Measurements from ENCODE around the gene MPRIP. TPM values are rescaled to one million over a fixed set of nuclear protein-coding genes. Genes with fewer than 3 reads are reported as not detected.
"Not testable (repeated sequence)": the region's sequence is repeated elsewhere in the genome, so short reads cannot be mapped to it uniquely, and the experiment has no call there.

The MPRIP gene
- total RNA-seq, 1 donor from 2014 or later, result 863 TPM

DNA sequence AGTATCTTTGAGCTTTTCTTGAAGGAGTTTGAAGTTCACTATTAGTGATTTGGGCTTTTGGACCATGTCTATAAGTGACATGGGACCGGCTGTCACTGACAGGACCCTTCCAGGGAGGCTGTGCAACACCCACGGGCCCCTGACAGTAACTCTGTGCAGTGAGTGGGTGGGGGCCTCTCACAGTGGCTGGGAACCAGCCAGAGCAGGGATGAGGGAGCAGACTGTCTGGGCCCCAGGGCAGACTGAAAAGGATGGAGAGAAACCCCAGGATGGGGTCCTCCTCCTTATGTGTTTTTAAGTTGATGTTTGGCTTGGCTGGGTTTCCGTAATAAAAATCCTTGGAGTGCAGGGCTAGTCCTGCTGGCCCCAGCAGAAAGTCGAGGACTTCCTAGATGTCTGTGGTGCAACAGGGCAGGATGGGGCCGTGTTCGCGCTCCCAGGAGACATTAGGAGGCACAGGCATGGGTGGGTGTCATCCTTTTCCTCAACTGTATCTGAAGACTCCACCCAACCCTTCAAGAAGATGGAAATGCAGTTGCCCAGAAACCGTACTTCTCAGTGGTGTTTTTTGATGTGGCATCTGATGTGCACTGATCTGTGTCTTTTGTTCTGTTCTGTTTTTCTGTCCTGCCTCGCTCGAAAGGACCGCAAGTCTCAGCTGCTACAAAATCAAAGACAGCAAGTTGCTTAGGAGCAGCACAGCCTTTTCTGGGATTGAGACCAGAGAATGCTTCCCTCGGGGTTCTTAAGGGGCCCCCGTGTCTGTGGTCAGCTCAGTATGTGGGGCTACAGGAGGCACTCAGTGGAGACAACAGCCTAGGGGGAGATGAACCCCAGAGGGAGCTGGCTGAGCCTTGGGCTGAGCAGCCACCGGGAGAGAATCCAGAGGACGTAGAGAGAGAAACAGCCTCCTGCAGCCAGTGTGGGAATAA lies 139.7 kb downstream of the MPRIP start:
- peaks cover 13% of the 10 kb centered on the region for H3K27me3 Mint-ChIP-seq (ENCODE audit: unreplicated experiment)
- peaks cover 10% of the 10 kb centered on the region for H3K36me3 Mint-ChIP-seq (ENCODE audit: unreplicated experiment)
- no peak overlapping the region for H3K27ac Mint-ChIP-seq (ENCODE audit: unreplicated experiment)
- no peak overlapping the region for H3K4me3 Mint-ChIP-seq (ENCODE audit: unreplicated experiment)
- no peak for DNase-seq
- TF ChIP-seq, protein P1, sequence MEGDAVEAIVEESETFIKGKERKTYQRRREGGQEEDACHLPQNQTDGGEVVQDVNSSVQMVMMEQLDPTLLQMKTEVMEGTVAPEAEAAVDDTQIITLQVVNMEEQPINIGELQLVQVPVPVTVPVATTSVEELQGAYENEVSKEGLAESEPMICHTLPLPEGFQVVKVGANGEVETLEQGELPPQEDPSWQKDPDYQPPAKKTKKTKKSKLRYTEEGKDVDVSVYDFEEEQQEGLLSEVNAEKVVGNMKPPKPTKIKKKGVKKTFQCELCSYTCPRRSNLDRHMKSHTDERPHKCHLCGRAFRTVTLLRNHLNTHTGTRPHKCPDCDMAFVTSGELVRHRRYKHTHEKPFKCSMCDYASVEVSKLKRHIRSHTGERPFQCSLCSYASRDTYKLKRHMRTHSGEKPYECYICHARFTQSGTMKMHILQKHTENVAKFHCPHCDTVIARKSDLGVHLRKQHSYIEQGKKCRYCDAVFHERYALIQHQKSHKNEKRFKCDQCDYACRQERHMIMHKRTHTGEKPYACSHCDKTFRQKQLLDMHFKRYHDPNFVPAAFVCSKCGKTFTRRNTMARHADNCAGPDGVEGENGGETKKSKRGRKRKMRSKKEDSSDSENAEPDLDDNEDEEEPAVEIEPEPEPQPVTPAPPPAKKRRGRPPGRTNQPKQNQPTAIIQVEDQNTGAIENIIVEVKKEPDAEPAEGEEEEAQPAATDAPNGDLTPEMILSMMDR (IDR thresholded peaks at IDR 0.05; ENCODE audit: partially characterized antibody, unreplicated experiment), result no peak
- peaks cover 18% of the 10 kb centered on the region for H3K4me1 Mint-ChIP-seq (ENCODE audit: low read depth, unreplicated experiment)
- peaks cover 17% of the 10 kb centered on the region for H3K9me3 Mint-ChIP-seq (ENCODE audit: unreplicated experiment)

DNA sequence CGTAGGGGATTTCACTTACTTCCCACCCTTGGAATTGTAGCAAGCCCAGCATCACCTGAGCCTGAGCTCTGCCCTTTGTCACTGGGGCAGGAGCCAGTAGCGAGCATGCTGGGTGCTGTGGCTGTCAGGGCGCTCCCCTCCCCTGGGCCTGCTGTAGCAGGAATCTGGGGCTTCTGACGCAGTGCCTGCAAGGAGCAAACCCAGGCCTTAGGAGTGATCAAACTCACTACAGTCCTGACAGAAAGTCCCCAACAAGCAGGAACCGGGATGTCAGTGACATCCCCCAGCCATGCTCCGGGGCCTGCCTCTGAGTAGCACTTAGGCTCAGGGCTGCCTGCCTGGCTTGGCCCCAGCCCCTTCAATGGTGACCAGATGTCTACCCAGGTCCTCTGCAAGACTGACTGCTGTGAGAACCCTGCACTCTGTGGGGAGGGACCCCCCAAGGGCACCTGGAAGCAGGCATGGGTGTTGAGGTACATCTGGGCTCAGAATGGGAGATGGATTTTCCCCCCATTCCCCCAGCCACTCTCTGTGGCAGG lies 140.4 kb downstream of the MPRIP start:
- no peak overlapping the region for H3K27ac Mint-ChIP-seq (ENCODE audit: unreplicated experiment)
- H3K36me3 Mint-ChIP-seq (ENCODE audit: unreplicated experiment), result peaks cover 10% of the 10 kb centered on the region
- H3K27me3 Mint-ChIP-seq (ENCODE audit: unreplicated experiment), result peaks cover 13% of the 10 kb centered on the region
- no peak overlapping the region for H3K4me3 Mint-ChIP-seq (ENCODE audit: unreplicated experiment)
- H3K9me3 Mint-ChIP-seq (ENCODE audit: unreplicated experiment), result peaks cover 15% of the 10 kb centered on the region
- TF ChIP-seq, protein P1 (IDR thresholded peaks at IDR 0.05; ENCODE audit: partially characterized antibody, unreplicated experiment), result no peak
- DNase-seq, result no peak
- peaks cover 18% of the 10 kb centered on the region for H3K4me1 Mint-ChIP-seq (ENCODE audit: low read depth, unreplicated experiment)

DNA sequence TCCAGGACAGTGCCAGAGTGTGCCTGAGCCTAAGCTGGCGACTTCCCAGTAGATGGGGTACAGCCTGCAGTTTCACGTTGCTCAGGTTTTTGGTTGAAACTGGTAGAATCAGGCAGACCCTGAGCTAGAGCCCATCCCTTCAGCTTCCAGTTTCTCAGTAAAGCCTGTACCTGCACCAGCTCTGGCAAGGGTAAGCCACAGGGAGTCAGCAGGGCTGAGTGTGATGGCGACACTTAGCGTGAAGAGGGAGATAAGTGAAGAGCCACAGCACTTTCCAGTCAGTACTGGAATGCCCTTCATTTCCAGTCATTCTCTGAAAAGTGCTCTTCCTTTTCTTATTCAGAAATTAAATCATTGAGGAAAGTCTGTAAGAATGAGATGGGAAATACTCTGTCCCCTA lies 141.5 kb downstream of the MPRIP start:
- no peak overlapping the region for H3K4me3 Mint-ChIP-seq (ENCODE audit: unreplicated experiment)
- DNase-seq, result no peak
- H3K27ac Mint-ChIP-seq (ENCODE audit: unreplicated experiment), result peak overlapping the region; percentile 48
- H3K9me3 Mint-ChIP-seq (ENCODE audit: unreplicated experiment), result peaks cover 16% of the 10 kb centered on the region
- peaks cover 14% of the 10 kb centered on the region for H3K27me3 Mint-ChIP-seq (ENCODE audit: unreplicated experiment)
- H3K36me3 Mint-ChIP-seq (ENCODE audit: unreplicated experiment), result peaks cover 13% of the 10 kb centered on the region
- peaks cover 19% of the 10 kb centered on the region for H3K4me1 Mint-ChIP-seq (ENCODE audit: low read depth, unreplicated experiment)
- TF ChIP-seq, protein P1 (IDR thresholded peaks at IDR 0.05; ENCODE audit: partially characterized antibody, unreplicated experiment), result no peak

DNA sequence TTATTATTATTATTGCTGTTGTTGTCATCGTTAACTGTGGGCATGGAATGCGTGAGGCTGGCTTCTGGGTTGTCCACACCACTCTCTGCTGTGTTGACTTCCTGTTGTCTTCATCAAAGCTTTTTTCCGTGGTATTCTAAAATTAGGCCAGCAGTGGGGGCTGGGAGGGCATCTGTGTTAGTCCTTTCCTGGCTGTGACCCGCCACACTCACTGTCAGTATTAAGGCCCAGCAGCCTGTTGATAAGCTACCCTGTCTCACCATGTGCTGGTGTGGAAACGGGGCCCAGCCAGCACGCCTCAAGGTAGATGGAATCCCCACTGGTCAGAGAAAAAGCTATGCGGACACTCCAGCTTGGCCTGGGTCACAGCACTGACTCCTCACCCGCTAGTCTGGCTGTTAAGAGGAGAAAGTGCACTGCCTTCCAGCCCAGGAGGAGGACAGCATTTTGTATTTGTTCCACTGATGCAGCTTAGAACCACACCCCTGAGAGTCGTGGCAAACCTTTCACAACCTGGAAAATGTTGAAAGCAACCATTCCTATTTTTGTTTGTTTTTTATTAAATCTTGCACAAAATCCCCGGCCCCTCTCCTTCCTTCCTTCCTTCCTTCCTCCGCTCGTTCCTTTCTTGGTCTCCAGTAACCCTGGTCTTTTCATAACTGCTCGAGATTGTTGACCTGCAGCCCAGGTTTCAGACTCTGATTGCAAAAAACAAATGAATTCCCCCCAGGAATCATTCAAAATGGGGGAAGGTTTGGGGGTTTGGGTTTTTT lies 142.9 kb downstream of the MPRIP start:
- peaks cover 13% of the 10 kb centered on the region for H3K36me3 Mint-ChIP-seq (ENCODE audit: unreplicated experiment)
- not testable (repeated sequence) for DNase-seq; H3K27ac Mint-ChIP-seq (ENCODE audit: unreplicated experiment)

DNA sequence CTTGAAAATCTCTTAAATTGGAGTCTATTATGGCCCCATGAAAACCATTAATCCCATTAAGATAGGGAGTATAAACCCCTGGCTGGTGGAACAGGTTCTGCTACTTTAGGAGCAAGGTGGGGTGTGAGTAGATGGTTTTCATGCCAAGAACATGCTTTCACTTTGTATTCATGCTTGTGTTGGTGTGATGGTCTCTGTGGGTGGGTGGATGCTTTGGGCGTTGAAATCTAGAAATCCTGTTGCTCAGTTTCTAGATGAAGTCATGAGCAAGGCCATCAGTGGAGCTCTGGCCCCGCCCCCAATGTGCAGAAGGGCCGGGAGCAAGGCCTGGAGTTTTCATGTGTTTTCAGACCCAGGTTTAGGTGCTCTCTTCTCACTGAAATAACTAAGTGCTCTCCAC lies 143.8 kb downstream of the MPRIP start:
- Mint-ChIP-seq H3K27me3 (ENCODE audit: unreplicated experiment) (peaks cover 6% of the 10 kb centered on the region), H3K27ac (ENCODE audit: unreplicated experiment) (no peak overlapping the region), H3K36me3 (ENCODE audit: unreplicated experiment) (peaks cover 9% of the 10 kb centered on the region), H3K9me3 (ENCODE audit: unreplicated experiment) (peaks cover 14% of the 10 kb centered on the region), H3K4me3 (ENCODE audit: unreplicated experiment) (no peak overlapping the region), H3K4me1 (ENCODE audit: low read depth, unreplicated experiment) (peaks cover 24% of the 10 kb centered on the region)
- TF ChIP-seq, protein P1 (IDR thresholded peaks at IDR 0.05; ENCODE audit: partially characterized antibody, unreplicated experiment), result no peak
- no peak for DNase-seq

More for the DNA sequence above, 142.9 kb downstream of the MPRIP start:
- not testable (repeated sequence) for H3K27me3 Mint-ChIP-seq (ENCODE audit: unreplicated experiment); H3K4me3 Mint-ChIP-seq (ENCODE audit: unreplicated experiment)
- Mint-ChIP-seq H3K9me3 (ENCODE audit: unreplicated experiment) (peaks cover 19% of the 10 kb centered on the region), H3K4me1 (ENCODE audit: low read depth, unreplicated experiment) (peaks cover 22% of the 10 kb centered on the region)
